GM04504 (cell line): ENCODE results near the gene OR5K1.

ENCODE experiments used
- DNase-seq: peaks from one replicate; pipeline ENCODE4 v3.0.0-alpha.2; 2012; ENCODE audit warnings: low read depth

OR5K1 gene

GRCh38 chr3:98462901-98463300, at the start of gene OR5K1:
OR5K1 (plus strand) TSS chr3:98463201; CDS start chr3:98469577, 6,376 bp downstream.
- DNase-seq: no peak

- no peak for DNase-seq
These were observed 30.4 kb upstream of the OR5K1 start for GRCh38 chr3:98432575-98432974.

GRCh38 chr3:98433764-98434163, 29.2 kb upstream of the OR5K1 start:
- no peak for DNase-seq

GRCh38 chr3:98434412-98434811, 28.6 kb upstream of the OR5K1 start:
- no peak for DNase-seq

- DNase-seq: no peak
These were observed 22.7 kb upstream of the OR5K1 start for GRCh38 chr3:98440283-98440682.

- DNase-seq: no peak
These were observed 17.0 kb upstream of the OR5K1 start for GRCh38 chr3:98445949-98446406.

- no peak for DNase-seq
These were observed 13.3 kb upstream of the OR5K1 start for GRCh38 chr3:98449606-98450193.

- DNase-seq: no peak
These were observed 12.6 kb upstream of the OR5K1 start for GRCh38 chr3:98450372-98450771.

GRCh38 chr3:98453827-98454226, 9.2 kb upstream of the OR5K1 start:
- no peak for DNase-seq

- DNase-seq: no peak
These were observed 8.1 kb upstream of the OR5K1 start for GRCh38 chr3:98454929-98455328.

GRCh38 chr3:98457543-98457942, 5.5 kb upstream of the OR5K1 start:
- no peak for DNase-seq

- DNase-seq: no peak
These were observed 2.8 kb upstream of the OR5K1 start for GRCh38 chr3:98460220-98460619.

GRCh38 chr3:98482717-98483482, 19.9 kb downstream of the OR5K1 start:
- DNase-seq: no peak

- DNase-seq: no peak
These were observed 20.6 kb downstream of the OR5K1 start for GRCh38 chr3:98483626-98484025.

- DNase-seq: no peak
These were observed 34.4 kb downstream of the OR5K1 start, which contains the start of gene OR5K2 for GRCh38 chr3:98497381-98497780. OR5K2 (plus strand) TSS chr3:98497681; CDS start chr3:98497681, 0 bp downstream.

- DNase-seq: no peak
These were observed 37.0 kb downstream of the OR5K1 start for GRCh38 chr3:98500019-98500418.

- DNase-seq: no peak
These were observed 38.3 kb downstream of the OR5K1 start for GRCh38 chr3:98501270-98501669.

GRCh38 chr3:98501863-98502576, 39.0 kb downstream of the OR5K1 start:
- no peak for DNase-seq

GRCh38 chr3:98504539-98504938, 41.5 kb downstream of the OR5K1 start:
- no peak for DNase-seq

- DNase-seq: no peak
These were observed 45.6 kb downstream of the OR5K1 start for GRCh38 chr3:98508582-98508981.

GRCh38 chr3:98512576-98512975, 49.6 kb downstream of the OR5K1 start:
- no peak for DNase-seq

GRCh38 chr3:98513091-98513511, 50.1 kb downstream of the OR5K1 start:
- DNase-seq: no peak

GRCh38 chr3:98513736-98514135, 50.7 kb downstream of the OR5K1 start:
- DNase-seq: no peak
